Head of caudate nucleus (tissue), 42 donors: ENCODE results near the gene DIP2C.
A peak's percentile ranks its signal among the peaks of the same experiment; 100 is the strongest.
"Not testable (repeated sequence)": the region's sequence is repeated elsewhere in the genome, so short reads cannot be mapped to it uniquely, and the experiment has no call there.

Experiments
- DNase-seq, 42 donors: peaks; one replicate each; pipeline versions ENCODE4 v3.0.0 to v3.0.0-alpha.2; 2020 to 2021; ENCODE audit warnings: mixed read lengths in 7 of 42
- intact Hi-C: fragments of 100-400 bp; cut with DNase I; formaldehyde crosslinking; loops from one replicate; pipeline ENCODE4 v1.15.0; 2022

DIP2C gene

DNA sequence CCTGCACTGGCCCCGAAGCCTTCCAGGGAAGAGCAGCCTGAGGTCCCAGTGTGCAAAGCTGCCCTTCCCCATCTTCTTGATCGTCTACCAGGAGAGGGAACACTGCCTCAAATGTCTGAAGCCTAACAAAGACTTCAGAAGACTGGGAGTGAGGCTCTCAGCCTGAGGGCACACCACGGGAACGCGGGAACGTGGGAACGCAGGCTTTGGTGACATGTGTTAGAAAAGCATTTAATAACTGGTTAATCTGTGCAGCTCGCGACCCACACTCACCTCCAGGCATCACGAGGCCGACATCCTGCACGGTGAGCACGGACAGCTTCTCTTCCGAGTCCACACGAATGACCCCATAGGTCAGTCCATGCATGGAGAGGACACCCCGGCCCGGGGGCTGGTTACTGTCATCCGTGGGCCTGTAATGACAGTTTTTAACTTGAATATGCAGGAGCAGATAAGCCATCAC, 320.2 kb downstream of the DIP2C start:
- peak in 1 of 42 donors; percentile 36 for DNase-seq
- intact Hi-C loops: no loop called here

DNA sequence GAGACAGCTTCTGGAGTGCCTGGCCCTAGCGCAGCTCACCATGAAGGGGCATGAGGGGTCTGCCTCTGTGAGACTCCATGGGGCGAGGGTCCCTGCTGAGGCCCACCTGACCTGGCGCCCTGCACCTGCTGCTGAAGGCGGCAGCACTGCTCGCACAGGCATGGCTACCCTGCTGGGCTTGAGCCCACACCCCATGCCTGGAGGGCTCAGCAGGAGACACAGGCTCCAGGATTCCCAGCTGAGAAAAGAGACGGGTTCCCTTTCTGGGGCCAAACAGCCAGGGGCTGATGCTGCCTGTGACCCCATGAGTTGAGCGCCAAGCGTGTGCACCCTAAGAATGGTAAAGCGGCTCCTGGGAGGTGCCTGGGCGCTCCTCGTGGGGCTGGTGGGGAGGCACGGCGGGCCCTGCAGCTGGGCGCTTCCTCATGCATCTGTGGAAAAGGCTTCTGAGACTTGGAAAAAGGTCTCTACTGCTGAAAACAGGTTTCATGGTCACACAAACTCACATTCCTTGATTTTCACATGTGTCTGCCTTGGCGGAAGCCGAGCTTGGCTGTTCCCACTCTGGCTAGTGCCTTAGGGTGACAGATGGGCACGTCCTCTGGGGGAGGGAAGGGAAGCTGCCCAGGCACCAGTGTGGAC, 320.8 kb downstream of the DIP2C start:
- intact Hi-C loops: no loop called here
- DNase-seq: peak in 1 of 42 donors; percentile 27

DNA sequence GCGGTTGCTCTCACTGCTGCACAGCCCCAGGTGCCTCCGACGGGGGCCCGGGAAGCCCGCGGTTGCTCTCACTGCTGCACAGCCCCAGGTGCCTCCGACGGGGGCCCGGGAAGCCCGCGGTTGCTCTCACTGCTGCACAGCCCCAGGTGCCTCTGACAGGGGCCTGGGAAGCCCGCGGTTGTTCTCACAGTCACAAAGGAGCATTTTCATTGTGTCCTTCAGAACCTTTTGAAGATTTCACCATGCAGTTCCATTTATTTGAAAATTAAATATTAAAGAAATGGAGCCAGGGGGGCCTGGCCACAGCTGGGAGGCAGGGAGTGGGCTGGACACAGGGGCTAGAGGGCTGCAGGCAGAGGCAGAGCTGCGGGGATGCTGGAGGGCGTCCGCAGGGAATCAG, 321.4 kb downstream of the DIP2C start:
- intact Hi-C loops, DNase-seq: not testable (repeated sequence)

DNA sequence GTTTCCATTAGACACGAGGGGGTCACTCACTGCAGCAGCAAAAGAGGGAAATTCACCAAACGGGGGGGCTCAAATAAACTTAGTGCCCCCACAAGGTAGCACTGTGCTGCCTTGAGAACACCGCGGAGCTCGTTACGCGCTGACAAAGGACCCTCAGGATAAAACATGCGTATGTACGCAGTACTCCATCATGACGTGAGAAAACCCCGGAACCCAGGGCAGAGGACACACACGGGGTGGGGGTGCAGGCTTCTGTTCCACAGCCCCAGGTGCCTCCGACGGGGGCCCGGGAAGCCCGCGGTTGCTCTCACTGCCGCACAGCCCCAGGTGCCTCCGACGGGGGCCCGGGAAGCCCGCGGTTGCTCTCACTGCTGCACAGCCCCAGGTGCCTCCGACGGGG, 321.8 kb downstream of the DIP2C start:
- intact Hi-C loops: no loop called here
- DNase-seq: no peak

DNA sequence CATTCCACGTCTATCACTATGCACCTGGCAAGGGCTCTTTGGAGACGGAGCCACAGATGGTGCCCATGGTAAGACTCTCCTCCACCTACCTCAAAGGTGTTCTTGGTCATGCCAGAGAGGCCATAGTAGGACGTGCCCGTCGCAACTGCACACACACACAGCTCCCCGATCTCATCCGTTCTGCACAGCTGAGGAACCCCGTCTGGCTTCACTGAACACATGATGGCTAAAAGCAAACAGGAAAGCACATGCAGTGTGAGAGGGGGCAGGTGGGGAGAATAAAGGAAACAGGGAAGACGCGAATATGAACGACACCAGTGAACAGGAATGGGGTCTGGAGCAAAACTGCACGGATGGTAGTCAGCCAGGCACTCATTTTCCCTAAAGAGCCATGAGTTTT, 323.3 kb downstream of the DIP2C start:
- DNase-seq: peak in 1 of 42 donors; percentile 21
- intact Hi-C loops: no loop called here

DNA sequence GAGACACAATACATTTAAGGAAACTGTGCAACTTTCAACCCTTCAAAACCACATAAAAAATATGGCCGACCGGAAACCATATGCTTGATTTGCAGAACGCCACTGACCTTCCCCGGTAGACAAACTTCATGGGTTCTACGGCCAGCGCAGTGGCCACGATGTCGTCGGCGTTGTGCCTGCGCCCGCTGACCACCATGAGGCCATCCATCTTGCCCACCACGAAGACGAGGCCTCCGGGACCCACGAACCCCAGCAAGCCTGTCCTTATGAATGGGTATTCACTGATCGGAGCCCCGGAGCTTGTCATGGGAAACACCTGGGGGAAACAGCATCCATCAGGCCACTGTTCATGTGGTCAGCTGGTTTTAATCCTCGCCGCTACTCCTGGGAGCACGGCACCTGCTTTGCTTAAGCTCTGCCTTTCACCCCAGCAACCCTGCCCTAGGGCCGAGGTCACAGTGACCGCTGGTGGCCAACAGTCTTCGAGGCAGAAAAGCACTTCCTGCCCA, 325.1 kb downstream of the DIP2C start:
- peak in 1 of 42 donors; percentile 37 for DNase-seq
- intact Hi-C loops: no loop called here

DNA sequence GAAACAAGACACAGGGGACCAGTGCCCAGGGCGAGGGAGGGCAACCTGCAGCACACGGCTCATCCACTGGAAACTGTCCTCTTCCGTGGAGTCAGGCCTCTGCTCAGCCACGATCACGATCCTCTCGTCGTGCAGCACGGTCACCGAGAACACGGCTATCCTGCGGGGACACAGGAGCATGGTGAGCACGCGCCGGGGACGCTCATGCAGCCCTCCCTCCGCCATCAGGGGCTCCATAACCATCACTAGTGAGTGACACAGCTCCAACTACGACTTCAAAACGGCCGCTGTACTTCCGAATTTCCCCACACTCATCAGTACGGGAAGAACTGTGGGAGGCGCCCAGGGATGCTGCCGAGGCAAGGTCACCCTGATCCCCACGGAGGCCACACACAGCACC, 326.3 kb downstream of the DIP2C start:
- intact Hi-C loops: no loop called here
- peak in 1 of 42 donors; percentile 28 for DNase-seq

DNA sequence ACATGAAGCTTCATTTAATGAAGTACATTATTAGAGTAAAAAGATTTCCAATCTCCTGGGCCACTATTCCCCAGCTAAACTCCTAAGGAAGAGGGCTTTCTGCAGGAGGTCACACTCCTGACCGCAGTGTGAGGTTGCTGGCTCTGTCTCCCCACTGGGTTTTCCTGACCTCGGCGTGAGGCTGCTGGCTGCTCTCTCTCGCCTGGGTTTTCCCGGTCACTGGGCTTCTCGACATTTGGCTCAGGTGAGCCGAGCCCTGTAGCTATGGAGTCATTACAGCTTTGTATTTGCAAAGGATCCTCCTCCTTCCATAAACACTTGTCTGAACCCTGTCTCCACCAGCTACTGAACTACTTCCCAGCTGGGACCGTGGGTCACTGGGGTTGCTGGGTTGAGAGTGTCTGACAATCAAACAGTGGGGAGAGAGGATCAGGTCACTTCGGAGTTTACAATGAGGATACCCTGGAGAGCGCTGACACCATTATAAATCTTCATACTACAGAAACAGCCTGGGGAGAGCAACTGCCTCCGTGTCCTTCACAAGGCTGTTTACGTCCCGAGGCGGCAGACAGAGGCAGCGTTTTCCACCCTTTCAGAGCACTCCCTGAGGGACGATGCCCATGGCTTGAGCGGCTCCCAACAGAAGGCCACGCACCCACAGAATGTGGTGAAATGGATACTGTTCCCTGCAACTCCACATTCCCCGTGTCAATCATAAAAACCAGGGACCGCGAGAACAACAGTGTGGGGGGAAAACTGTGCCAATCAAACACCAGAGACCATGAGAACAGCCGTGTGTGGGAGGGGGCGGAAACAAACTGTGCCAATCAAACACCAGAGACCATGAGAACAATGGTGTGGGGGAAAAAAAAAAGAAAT, 328.0 kb downstream of the DIP2C start:
- intact Hi-C loops: no loop called here
- peak in 40 of 42 donors; percentile 41 to 85 (median 64) for DNase-seq

DNA sequence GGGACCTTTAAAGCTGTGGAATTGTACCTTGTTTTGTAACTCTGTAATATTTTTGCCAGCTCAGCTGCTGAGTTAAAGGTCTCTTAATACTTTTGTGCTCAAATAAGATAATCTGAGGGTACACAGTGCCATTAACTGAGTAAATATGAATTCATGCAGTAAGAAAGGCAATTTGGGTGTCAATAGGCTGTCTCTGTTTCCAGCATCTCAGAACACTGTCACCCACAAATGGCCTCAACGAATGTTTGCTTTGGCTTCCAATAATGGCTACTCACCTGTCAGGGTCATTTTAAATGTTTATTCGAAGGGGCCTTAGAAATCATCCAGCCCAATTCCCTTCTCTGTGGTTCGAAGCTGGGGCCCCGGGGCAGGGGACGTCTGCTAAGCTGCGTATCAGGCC, 328.8 kb downstream of the DIP2C start:
- intact Hi-C loops: no loop called here

DNA sequence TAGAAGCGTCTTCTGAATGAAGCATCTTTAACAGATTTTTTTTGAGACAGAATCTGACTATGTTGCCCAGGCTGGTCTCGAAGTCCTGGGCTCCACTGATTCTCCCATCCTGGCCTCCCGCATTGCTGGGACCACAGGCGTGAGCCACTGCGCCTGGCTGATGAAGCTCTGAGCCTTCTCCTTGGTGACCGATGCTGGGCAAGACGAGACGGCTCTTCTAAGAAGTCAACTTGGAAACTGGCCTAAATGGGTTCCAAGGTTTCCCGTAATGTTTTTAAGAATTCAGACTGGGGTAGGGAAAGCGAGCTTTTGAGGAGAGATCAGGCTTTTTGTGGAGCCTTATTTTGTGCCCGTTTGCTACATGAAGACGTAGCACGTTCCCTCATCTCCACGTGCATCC, 329.7 kb downstream of the DIP2C start:
- intact Hi-C loops: no loop called here

More for the DNA sequence above, 328.8 kb downstream of the DIP2C start:
- peak in 1 of 42 donors; percentile 25 for DNase-seq

DNA sequence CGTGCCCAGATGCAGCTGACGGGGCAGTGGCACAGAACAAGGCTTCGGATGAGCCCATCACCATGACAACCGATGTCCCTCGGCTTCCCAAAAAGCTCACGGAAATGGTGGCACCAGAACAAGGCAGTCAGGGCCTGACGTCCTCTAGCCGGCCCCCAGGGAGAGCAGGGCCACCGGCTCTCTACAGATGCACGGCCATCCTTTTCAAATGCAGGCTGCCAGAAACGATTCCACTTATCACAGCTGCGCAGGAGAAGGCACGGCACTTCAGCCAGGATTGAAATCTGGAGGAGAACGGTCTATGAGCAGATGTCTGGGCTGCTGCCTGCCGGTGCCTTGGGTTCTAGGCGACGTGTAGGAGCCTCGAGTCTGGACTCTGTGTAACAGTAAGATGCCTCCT, 330.4 kb downstream of the DIP2C start:
- intact Hi-C loops: no loop called here
- DNase-seq: peak in 20 of 42 donors; percentile 23 to 66 (median 44)

More for the DNA sequence above, 329.7 kb downstream of the DIP2C start:
- peak in 3 of 42 donors; percentile 31 to 57 (median 44) for DNase-seq

DNA sequence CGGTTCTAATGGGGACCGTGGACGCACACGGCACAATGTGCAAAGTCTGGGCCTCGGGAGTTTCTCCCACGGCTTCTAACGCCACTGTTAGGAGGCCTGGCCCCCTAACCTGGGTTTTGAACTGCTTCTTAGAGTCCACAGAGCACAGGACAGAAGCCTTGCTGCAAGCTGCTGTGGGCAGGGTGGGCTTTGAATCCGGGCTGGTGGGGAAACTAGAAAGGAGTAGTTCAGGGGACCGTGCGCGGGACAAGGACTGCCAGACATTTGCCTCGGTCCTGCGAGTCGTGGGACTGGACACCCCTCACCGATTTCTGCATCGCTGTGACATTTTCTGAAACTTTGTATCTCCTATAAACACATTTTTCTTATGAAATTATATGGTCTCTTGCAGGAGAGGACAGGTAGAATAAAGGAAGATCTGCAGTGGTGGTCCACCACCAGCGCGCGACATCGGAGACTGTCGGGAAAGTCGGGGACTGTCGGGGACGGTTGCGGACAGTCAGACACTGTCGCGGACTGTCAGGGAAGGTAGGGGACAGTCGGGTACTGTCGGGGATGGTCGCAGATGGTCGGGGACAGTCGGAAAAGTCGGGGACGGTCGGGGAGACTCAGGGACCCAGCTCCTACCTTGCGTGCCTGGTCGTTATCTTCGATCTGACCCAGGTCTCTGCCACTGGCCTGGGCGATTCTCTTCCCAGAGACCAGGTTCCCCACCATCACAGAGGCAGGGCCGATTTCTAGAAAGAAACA, 332.1 kb downstream of the DIP2C start:
- peak in 1 of 42 donors; percentile 36 for DNase-seq
- intact Hi-C loops: no loop called here

DNA sequence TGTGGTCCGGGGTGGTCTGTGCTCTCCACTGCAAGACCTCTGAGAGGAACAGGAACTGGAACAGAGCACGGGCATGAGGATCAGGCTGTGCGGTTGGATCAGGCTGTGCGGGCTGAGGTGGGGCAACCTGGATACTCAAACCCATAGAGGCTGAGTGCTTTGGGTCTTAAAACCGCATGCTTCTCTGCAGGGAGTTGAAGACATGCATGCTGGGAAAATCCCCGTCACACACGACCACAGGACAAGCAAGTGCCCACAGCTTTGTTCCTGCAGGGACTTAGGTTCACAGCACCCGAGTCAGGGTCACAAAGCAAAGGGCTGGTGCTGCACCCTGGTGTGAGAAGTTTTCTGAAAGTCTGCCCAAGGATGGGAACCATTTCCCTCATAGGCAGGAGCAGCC, 333.0 kb downstream of the DIP2C start:
- intact Hi-C loops: no loop called here
- peak in 1 of 42 donors; percentile 25 for DNase-seq

DNA sequence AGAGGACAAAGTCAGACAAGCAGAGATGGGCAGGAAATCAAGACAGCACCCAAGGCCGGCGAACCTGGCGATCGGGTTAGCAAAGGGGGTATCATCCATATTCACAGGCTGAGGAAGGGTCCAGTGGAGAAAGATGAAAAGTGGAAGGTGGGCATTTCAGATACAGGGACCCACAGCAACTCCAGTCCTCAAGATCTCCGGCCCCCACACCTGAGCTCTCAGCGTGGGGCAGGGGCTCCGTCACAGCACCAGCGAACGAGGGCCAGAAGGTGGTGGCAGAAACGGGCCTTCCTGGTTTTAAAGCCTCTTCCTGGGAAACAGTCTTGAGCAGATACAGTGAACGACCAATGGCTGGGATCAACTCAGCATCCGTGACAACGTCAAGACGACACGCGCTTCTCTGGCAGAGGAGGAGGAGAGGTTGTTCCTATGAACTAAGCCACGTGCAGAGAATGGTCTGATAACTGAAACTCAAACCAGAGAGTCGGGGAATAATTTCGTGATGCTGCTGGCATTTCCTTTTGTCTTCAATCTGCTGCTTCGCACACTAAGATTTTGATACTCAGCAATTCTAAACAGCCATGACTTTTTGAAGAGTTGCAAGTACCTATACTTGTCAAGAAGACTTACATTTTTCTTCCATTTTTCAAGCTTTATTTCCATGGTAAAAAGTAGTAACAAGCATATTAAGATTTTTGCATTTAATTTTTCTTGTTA, 334.4 kb downstream of the DIP2C start:
- intact Hi-C loops: no loop called here
- DNase-seq: peak in 2 of 42 donors; percentile 7 to 42

DNA sequence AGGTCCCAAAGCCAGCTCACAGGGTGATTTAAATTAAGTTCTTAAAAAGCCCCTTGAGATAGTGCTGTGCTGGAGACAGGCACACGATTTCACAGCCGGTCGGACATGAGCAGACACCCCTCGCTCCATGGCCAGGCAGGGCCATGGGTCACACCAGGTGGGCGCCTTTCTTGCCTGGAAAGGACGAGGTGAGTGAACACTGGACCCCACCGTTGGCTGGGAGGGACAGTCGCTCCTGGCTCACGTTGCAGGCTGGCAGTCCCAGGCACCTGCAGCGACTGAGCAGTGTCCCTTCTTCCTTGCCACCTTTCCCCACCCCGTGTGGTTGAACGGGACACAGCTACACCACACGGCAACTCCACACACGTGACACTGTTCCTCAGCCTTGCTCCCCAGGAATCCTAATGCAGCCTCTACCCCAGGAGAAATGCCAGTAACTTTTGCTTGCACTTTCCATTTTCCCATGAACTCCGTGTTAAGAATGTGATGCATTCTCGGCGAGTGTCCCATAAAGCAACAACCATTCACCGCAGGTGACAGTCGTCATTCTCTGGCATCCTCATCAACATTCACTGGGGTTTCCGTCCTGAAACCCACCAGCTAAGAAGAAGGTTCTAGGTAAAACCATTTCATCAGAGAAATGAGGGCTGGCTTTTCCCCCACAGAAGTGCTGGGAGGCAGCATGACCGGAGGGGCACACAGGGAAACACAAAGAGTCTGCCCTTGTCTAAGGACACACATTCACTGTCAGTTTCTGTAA, 336.8 kb downstream of the DIP2C start:
- DNase-seq: peak in 5 of 42 donors; percentile 6 to 25 (median 19)
- intact Hi-C loops: no loop called here

DNA sequence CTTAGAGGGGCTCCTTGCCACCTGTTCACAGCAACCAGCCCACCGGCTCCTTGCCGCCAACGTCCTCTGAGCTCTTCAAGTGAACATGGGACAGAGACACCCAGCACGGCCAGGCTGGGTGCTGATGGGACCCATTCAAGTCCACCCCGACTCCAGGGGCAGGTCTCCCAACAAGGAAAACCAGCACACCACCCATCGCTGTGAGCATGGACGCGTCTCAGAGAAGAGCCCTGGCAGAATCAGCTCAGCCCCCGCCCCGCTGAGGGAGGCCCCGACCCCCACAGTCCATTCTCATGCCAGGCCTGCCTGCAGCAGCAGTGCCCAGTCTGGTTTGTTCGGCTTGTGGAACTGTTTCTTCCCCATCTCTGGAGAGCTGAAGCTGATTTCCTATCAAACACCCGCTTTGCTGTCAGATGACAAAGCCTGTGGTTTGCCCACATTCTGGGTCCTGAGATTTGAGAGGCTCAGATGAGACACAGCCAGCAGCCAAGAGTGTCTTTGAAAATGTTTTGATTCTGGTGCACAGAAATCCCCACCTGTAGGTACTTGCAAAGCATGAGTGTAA, 337.6 kb downstream of the DIP2C start:
- DNase-seq: peak in 4 of 42 donors; percentile 5 to 22 (median 13)
- intact Hi-C loops: no loop called here

DNA sequence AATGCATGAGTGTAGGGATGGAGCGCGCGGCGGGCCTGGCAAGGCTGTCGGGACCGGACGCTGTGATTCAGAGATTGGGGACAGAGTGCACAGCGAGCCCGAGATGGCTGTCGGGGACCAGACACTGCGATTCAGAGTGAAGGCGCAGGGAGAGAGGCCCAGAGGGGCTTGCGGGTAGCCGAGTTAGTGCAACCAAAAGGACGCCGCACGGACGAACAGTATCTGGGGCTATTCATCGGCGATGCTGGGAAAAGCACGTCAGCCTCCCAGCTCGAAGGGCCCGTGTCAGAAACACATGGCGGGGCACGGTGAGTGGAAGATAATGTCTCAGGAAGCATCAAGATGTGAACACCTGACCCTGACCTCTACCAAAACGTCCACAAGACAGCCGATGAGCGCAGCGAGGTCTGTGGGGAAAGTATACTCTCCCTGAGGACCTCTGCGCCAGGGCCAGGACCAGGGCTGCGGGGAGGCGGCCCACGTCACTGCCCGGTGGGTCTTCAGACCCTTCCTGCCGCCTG, 338.4 kb downstream of the DIP2C start:
- intact Hi-C loops: no loop called here
- DNase-seq: peak in 3 of 42 donors; percentile 9 to 32 (median 22)
